Neural progenitor cell (in vitro differentiated cells): Measurements from ENCODE around the gene SLC6A11.

Experiments used
- EZH2 ChIP-seq: fragments of 200-600 bp; sonication (generic); IDR thresholded peaks from 2 replicates; pipeline ENCODE4 v1.6.1; 2017; ENCODE audit warnings: antibody characterized with exemption, mild to moderate bottlenecking, moderate library complexity
- EZH2phosphoT487 ChIP-seq: fragments of 200-600 bp; sonication (generic); IDR thresholded peaks from 2 replicates; pipeline ENCODE4 v1.6.1; 2017; ENCODE audit warnings: antibody characterized with exemption
- TF ChIP-seq, protein P1 (sequence below): fragments of 200-600 bp; sonication (generic); IDR thresholded peaks from 2 replicates; pipeline ENCODE4 v1.5.1; 2017; ENCODE audit warnings: antibody characterized with exemption, mild to moderate bottlenecking

GRCh38 chr3:10798600-10799367 lies 17.2 kb upstream of the SLC6A11 start:
- TF ChIP-seq, protein P1, sequence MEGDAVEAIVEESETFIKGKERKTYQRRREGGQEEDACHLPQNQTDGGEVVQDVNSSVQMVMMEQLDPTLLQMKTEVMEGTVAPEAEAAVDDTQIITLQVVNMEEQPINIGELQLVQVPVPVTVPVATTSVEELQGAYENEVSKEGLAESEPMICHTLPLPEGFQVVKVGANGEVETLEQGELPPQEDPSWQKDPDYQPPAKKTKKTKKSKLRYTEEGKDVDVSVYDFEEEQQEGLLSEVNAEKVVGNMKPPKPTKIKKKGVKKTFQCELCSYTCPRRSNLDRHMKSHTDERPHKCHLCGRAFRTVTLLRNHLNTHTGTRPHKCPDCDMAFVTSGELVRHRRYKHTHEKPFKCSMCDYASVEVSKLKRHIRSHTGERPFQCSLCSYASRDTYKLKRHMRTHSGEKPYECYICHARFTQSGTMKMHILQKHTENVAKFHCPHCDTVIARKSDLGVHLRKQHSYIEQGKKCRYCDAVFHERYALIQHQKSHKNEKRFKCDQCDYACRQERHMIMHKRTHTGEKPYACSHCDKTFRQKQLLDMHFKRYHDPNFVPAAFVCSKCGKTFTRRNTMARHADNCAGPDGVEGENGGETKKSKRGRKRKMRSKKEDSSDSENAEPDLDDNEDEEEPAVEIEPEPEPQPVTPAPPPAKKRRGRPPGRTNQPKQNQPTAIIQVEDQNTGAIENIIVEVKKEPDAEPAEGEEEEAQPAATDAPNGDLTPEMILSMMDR: no peak
- TF ChIP-seq EZH2 (no peak), EZH2phosphoT487 (no peak)
